Measurements from ENCODE around the gene PRICKLE2.

The PRICKLE2 gene

GRCh38 chr3:64188810-64189560, 36.3 kb downstream of the PRICKLE2 start:
- DNase-seq (ENCODE audit: low read depth) = no peak

- no peak for DNase-seq (ENCODE audit: low read depth)
Observed at GRCh38 chr3:64187065-64187959, 38.0 kb downstream of the PRICKLE2 start.

GRCh38 chr3:64186667-64187064, 38.6 kb downstream of the PRICKLE2 start:
- no peak for DNase-seq (ENCODE audit: low read depth)

- no peak for DNase-seq (ENCODE audit: low read depth)
Observed at GRCh38 chr3:64185436-64185835, 39.8 kb downstream of the PRICKLE2 start.

- DNase-seq (ENCODE audit: low read depth) = no peak
Observed at GRCh38 chr3:64184621-64185020, 40.6 kb downstream of the PRICKLE2 start.

- DNase-seq (ENCODE audit: low read depth) = no peak
Observed at GRCh38 chr3:64179860-64180259, 45.4 kb downstream of the PRICKLE2 start.

GRCh38 chr3:64179249-64179648, 46.0 kb downstream of the PRICKLE2 start:
- DNase-seq (ENCODE audit: low read depth) = no peak

- no peak for DNase-seq (ENCODE audit: low read depth)
Observed at GRCh38 chr3:64178419-64178818, 46.8 kb downstream of the PRICKLE2 start.

GRCh38 chr3:64176461-64176996, 48.7 kb downstream of the PRICKLE2 start:
- no peak for DNase-seq (ENCODE audit: low read depth)

- DNase-seq (ENCODE audit: low read depth) = no peak
Observed at GRCh38 chr3:64174328-64174727, 50.9 kb downstream of the PRICKLE2 start.

GRCh38 chr3:64173563-64173962, 51.7 kb downstream of the PRICKLE2 start:
- no peak for DNase-seq (ENCODE audit: low read depth)

GRCh38 chr3:64170270-64170669, 55.0 kb downstream of the PRICKLE2 start:
- DNase-seq (ENCODE audit: low read depth) = no peak

GRCh38 chr3:64167868-64168267, 57.4 kb downstream of the PRICKLE2 start:
- no peak for DNase-seq (ENCODE audit: low read depth)

GRCh38 chr3:64167351-64167750, 57.9 kb downstream of the PRICKLE2 start:
- no peak for DNase-seq (ENCODE audit: low read depth)

GRCh38 chr3:64166584-64167162, 58.6 kb downstream of the PRICKLE2 start:
- DNase-seq (ENCODE audit: low read depth) = no peak

- DNase-seq (ENCODE audit: low read depth) = no peak
Observed at GRCh38 chr3:64164349-64164748, 60.9 kb downstream of the PRICKLE2 start.

GRCh38 chr3:64163755-64164148, 61.5 kb downstream of the PRICKLE2 start:
- no peak for DNase-seq (ENCODE audit: low read depth)

- DNase-seq (ENCODE audit: low read depth) = no peak
Observed at GRCh38 chr3:64163019-64163754, 62.1 kb downstream of the PRICKLE2 start.

GRCh38 chr3:64161481-64161952, 63.7 kb downstream of the PRICKLE2 start:
- no peak for DNase-seq (ENCODE audit: low read depth)

- DNase-seq (ENCODE audit: low read depth) = no peak
Observed at GRCh38 chr3:64160000-64160695, 65.1 kb downstream of the PRICKLE2 start.

GRCh38 chr3:64158334-64158733, 66.9 kb downstream of the PRICKLE2 start:
- no peak for DNase-seq (ENCODE audit: low read depth)

All from stimulated activated CD8-positive, alpha-beta memory T cell treated with anti-CD3 and anti-CD28 coated beads, Interleukin-7, amount 100 ng/mL, for 24 hours (primary cell).